ENCODE measurements around the gene LAMB4. TPM values are rescaled to one million over a fixed set of nuclear protein-coding genes. Genes with fewer than 3 reads are reported as not detected.

LAMB4 gene
- total RNA-seq, 2 experiments from 2014 or later, result not detected

GRCh38 chr7:108149119-108149518 is 19.0 kb upstream of the LAMB4 start:
- Histone ChIP-seq H3K27ac (ENCODE audit: low read depth, low read length, poor library complexity, severe bottlenecking) (no peak overlapping the region), H2AFZ (ENCODE audit: low read length) (no peak overlapping the region), H3K36me3 (ENCODE audit: insufficient read depth, low read length) (no peaks in the 10 kb centered on the region), H3K4me3 (ENCODE audit: low read depth, low read length, poor library complexity, severe bottlenecking) (no peak overlapping the region), H3K79me2 (ENCODE audit: insufficient read depth, low read depth, low read length) (no peaks in the 10 kb centered on the region), H3K9me2 (ENCODE audit: insufficient read depth, low read length) (no peaks in the 10 kb centered on the region), H3K4me2 (ENCODE audit: low read length) (no peak overlapping the region), H4K20me1 (ENCODE audit: insufficient read depth, low read length) (no peaks in the 10 kb centered on the region), H3K4me1 (ENCODE audit: insufficient read depth, low read length, poor library complexity, severe bottlenecking) (no peaks in the 10 kb centered on the region), H3K9me3 (ENCODE audit: low read length) (no peaks in the 10 kb centered on the region)
- no TSS peak for BruUV-seq (replicated peaks)
- TF ChIP-seq CTCF (conservative IDR thresholded peaks at IDR 0.05; ENCODE audit: low read length) (no peak), EZH2phosphoT487 (IDR thresholded peaks at IDR 0.05; ENCODE audit: borderline replicate concordance, low read depth, low read length) (no peak)
- no peak for DNase-seq (ENCODE audit: low spot score)
- POLR2A ChIA-PET, result no interaction called here
- CTCF ChIA-PET (ENCODE audit: unreplicated experiment), result no interaction called here
- intact Hi-C loops (cut with micrococcal nuclease; ENCODE audit: unreplicated experiment), result loop anchor here (5.0 to 10.0 kb wide), 2 partner anchors 37 to 274 kb away; no protein-coding TSS in a partner anchor

DNA sequence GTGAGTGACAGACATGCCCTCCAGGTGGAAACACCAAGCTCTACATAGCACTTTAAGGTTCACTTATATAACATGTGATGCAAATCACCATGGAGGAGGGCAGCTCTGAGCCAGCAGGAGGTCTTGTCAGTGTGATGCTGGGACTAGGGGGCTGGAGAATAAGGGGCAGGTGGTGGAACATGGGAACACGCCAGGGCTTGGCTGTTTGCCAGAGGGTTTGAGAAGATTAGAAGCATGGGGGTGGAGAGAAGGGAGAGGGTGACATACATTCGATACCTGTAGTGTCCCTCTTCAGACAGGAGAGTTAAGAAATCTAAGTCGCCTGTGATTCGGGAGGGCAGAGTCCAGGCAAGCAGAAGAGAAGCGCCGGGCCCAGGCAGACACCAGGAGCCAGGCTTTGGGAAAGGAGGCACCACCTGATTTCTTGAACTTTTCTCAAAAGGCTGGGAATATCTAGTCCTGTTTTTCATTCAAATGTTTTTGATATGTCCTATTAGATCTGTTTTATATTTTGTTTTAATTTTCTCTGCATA is 16.9 kb upstream of the LAMB4 start:
- Histone ChIP-seq H2AFZ (ENCODE audit: low read length) (no peak overlapping the region), H3K36me3 (ENCODE audit: insufficient read depth, low read length) (no peaks in the 10 kb centered on the region), H3K9me3 (ENCODE audit: low read length) (no peaks in the 10 kb centered on the region), H3K79me2 (ENCODE audit: insufficient read depth, low read depth, low read length) (no peaks in the 10 kb centered on the region), H3K4me2 (ENCODE audit: low read length) (no peak overlapping the region), H3K4me1 (ENCODE audit: insufficient read depth, low read length, poor library complexity, severe bottlenecking) (no peaks in the 10 kb centered on the region), H3K4me3 (ENCODE audit: low read depth, low read length, poor library complexity, severe bottlenecking) (no peak overlapping the region), H3K9me2 (ENCODE audit: insufficient read depth, low read length) (no peaks in the 10 kb centered on the region), H3K27ac (ENCODE audit: low read depth, low read length, poor library complexity, severe bottlenecking) (no peak overlapping the region), H4K20me1 (ENCODE audit: insufficient read depth, low read length) (no peaks in the 10 kb centered on the region)
- intact Hi-C loops (cut with micrococcal nuclease; ENCODE audit: unreplicated experiment), result loop anchor here (5.0 to 10.0 kb wide), 2 partner anchors 35 to 272 kb away; no protein-coding TSS in a partner anchor
- CTCF ChIA-PET (ENCODE audit: unreplicated experiment), result no interaction called here
- TF ChIP-seq CTCF (conservative IDR thresholded peaks at IDR 0.05; ENCODE audit: low read length), result no peak
- POLR2A ChIA-PET, result interaction anchor here (1.1 kb wide), 1 partner anchor 34 kb away, joined by 3 read pairs; no protein-coding TSS in a partner anchor
- DNase-seq (ENCODE audit: low spot score), result no peak
- BruUV-seq (replicated peaks), result no TSS peak

- intact Hi-C loops (cut with micrococcal nuclease; ENCODE audit: unreplicated experiment), result loop anchor here (5.0 to 10.0 kb wide), 2 partner anchors 34 to 271 kb away; no protein-coding TSS in a partner anchor
- H3K9me3 ChIP-seq (ENCODE audit: low read length), result no peaks in the 10 kb centered on the region
- DNase-seq (ENCODE audit: low spot score), result peak; percentile 60
- CTCF ChIA-PET (ENCODE audit: unreplicated experiment), result no interaction called here
- H3K4me2 ChIP-seq (ENCODE audit: low read length), result 0 out of 2 replicates have a peak overlapping the region, but pooled peaks have one; percentile 40
- H4K20me1 ChIP-seq (ENCODE audit: insufficient read depth, low read length), result no peaks in the 10 kb centered on the region
- no peaks in the 10 kb centered on the region for H3K36me3 ChIP-seq (ENCODE audit: insufficient read depth, low read length)
- no peaks in the 10 kb centered on the region for H3K79me2 ChIP-seq (ENCODE audit: insufficient read depth, low read depth, low read length)
- no peak for TF ChIP-seq EZH2phosphoT487 (IDR thresholded peaks at IDR 0.05; ENCODE audit: borderline replicate concordance, low read depth, low read length)
- TF ChIP-seq CTCF (conservative IDR thresholded peaks at IDR 0.05; ENCODE audit: low read length), result peak; percentile 85
- POLR2A ChIA-PET, result interaction anchor here (1.1 kb wide), 1 partner anchor 33 kb away, joined by 3 read pairs; no protein-coding TSS in a partner anchor
- no peak overlapping the region for H3K27ac ChIP-seq (ENCODE audit: low read depth, low read length, poor library complexity, severe bottlenecking)
- H3K4me3 ChIP-seq (ENCODE audit: low read depth, low read length, poor library complexity, severe bottlenecking), result no peak overlapping the region
- H3K9me2 ChIP-seq (ENCODE audit: insufficient read depth, low read length), result no peaks in the 10 kb centered on the region
- no peaks in the 10 kb centered on the region for H3K4me1 ChIP-seq (ENCODE audit: insufficient read depth, low read length, poor library complexity, severe bottlenecking)
- no TSS peak for BruUV-seq (replicated peaks)
- H2AFZ ChIP-seq (ENCODE audit: low read length), result no peak overlapping the region; the same call in 1 of the 2 replicates
These were observed 16.1 kb upstream of the LAMB4 start for GRCh38 chr7:108146070-108146842.

All from OCI-LY7 (cell line).